HepG2 (cell line): ENCODE results near the gene ATP5PF.

ENCODE experiments used
- PRDM10 ChIP-seq: sonication (generic); formaldehyde crosslinking; IDR thresholded peaks from 2 replicates; pipeline ENCODE4 v1.4.0; 2020; ENCODE audit warnings: low read depth, missing genetic modification reagents
- REPIN1 ChIP-seq: sonication (generic); formaldehyde crosslinking; IDR thresholded peaks from 2 replicates; pipeline ENCODE4 v1.8.0; 2022; ENCODE audit warnings: missing genetic modification reagents, low read depth, mild to moderate bottlenecking, borderline replicate concordance
- SNRNP70 ChIP-seq: fragments of 200-400 bp; formaldehyde crosslinking; IDR thresholded peaks from 2 replicates; pipeline ENCODE4 v1.6.1; 2017; ENCODE audit warnings: mild to moderate bottlenecking, low read depth, low read length, moderate library complexity
- UBTF ChIP-seq: sonication (generic); formaldehyde crosslinking; IDR thresholded peaks from 2 replicates; pipeline ENCODE4 v1.4.0; 2020; ENCODE audit warnings: mild to moderate bottlenecking, missing genetic modification reagents
- ZNF609 ChIP-seq: sonication (generic); formaldehyde crosslinking; IDR thresholded peaks from 2 replicates; pipeline ENCODE4 v1.4.0; 2020; ENCODE audit warnings: mild to moderate bottlenecking, missing genetic modification reagents, borderline replicate concordance
- ZNF883 ChIP-seq: sonication (generic); formaldehyde crosslinking; IDR thresholded peaks from 2 replicates; pipeline ENCODE4 v1.5.1; 2020; ENCODE audit warnings: mild to moderate bottlenecking, missing genetic modification reagents; ENCODE audit errors: not compliant biosample characterization

GRCh38 chr21:25737421-25737820 is 2.7 kb upstream of the ATP5PF start:
- TF ChIP-seq REPIN1 (CRISPR knock-in tag), result no peak
- TF ChIP-seq ZNF609, result no peak
- TF ChIP-seq SNRNP70, result no peak
- no peak for TF ChIP-seq ZNF883 (CRISPR knock-in tag)
- no peak for TF ChIP-seq PRDM10 (CRISPR knock-in tag)
- TF ChIP-seq UBTF (CRISPR knock-in tag), result no peak
